RWPE1 (cell line): ENCODE measurements around the gene DNASE2B.

ENCODE experiments used
- CTCF ChIA-PET: fragments of 350-600 bp; sonication (Branson Sonifier 250); formaldehyde crosslinking; extraction: SDS; loops from one replicate; lab custom pipeline; 2021; lab: Yijun Ruan, JAX
- POLR2A ChIA-PET: fragments of 400-600 bp; formaldehyde crosslinking; extraction: SDS; loops from one replicate; lab custom pipeline; 2020; ENCODE audit warnings: antibody characterized with exemption; ENCODE audit not compliant: low non-redundant PET; lab: Yijun Ruan, JAX
- DNase-seq: peaks from one replicate; pipeline ENCODE4 v3.0.0; 2012; ENCODE audit warnings: low spot score
- H3K27ac ChIP-seq: fragments of 450-650 bp; 2 replicates; pipeline ENCODE4 v1.5.1; 2017
- TF ChIP-seq, protein P1 (sequence below): fragments of 450-650 bp; conservative IDR thresholded peaks from 2 replicates; pipeline ENCODE4 v1.5.1; 2017; ENCODE audit warnings: low read depth, mild to moderate bottlenecking

DNASE2B gene

DNA sequence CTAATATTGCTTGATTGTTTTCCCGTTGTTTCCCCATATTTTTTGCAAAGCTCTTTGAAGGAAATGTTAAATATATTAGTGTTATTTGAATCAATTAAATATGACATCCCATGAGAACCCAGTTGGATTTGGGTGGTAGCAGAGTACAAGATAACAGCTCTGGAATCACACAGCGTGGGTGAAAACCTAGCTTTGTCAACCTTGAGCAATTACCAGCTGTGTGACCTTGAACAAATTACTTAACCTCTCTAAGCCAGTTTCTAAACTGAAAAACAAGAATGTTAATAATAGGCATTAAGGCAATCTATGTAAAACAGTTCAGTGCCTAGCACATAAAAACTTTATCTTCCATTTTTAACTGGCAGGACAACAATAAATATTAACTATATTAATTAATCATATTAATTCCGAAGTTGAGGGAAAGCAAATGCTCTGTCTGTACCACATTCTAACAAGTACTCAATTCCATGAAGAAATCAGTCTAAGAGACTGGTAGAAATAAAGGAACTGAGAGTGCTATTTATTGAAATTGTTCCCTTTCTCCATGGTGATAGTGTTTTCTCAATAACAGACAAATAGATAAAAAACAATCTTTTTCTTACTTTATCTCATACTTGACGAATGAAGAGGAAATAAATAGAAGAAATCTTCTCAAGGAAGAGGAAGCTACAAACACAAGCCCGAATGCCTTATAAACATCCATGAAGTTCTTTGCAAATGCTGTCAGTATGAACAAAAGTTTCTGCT is 27.0 kb downstream of the DNASE2B start:
- TF ChIP-seq, protein P1, sequence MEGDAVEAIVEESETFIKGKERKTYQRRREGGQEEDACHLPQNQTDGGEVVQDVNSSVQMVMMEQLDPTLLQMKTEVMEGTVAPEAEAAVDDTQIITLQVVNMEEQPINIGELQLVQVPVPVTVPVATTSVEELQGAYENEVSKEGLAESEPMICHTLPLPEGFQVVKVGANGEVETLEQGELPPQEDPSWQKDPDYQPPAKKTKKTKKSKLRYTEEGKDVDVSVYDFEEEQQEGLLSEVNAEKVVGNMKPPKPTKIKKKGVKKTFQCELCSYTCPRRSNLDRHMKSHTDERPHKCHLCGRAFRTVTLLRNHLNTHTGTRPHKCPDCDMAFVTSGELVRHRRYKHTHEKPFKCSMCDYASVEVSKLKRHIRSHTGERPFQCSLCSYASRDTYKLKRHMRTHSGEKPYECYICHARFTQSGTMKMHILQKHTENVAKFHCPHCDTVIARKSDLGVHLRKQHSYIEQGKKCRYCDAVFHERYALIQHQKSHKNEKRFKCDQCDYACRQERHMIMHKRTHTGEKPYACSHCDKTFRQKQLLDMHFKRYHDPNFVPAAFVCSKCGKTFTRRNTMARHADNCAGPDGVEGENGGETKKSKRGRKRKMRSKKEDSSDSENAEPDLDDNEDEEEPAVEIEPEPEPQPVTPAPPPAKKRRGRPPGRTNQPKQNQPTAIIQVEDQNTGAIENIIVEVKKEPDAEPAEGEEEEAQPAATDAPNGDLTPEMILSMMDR: no peak
- H3K27ac ChIP-seq: no peak overlapping the region
- POLR2A ChIA-PET: no interaction called here
- CTCF ChIA-PET: interaction anchor here (0.7 kb wide), 1 partner anchor 53 kb away, joined by 3 read pairs; no protein-coding TSS in a partner anchor
- DNase-seq: no peak

- ChIA-PET POLR2A (no interaction called here), CTCF (no interaction called here)
- TF ChIP-seq, protein P1: no peak
- no peak overlapping the region for H3K27ac ChIP-seq
- DNase-seq: no peak
Measured at GRCh38 chr1:84426376-84426775, 28.1 kb downstream of the DNASE2B start.

- DNase-seq: no peak
- POLR2A ChIA-PET: no interaction called here
- CTCF ChIA-PET: interaction anchor here (1.0 to 1.1 kb wide), 2 partner anchors 9 to 286 kb away, joined by 3 to 4 read pairs; no protein-coding TSS in a partner anchor
- TF ChIP-seq, protein P1: no peak
- no peak overlapping the region for H3K27ac ChIP-seq
Measured at GRCh38 chr1:84427250-84428188, 29.2 kb downstream of the DNASE2B start.

- ChIA-PET CTCF (interaction anchor here (1.0 kb wide), 1 partner anchor 9 kb away, joined by 4 read pairs; no protein-coding TSS in a partner anchor), POLR2A (no interaction called here)
- no peak overlapping the region for H3K27ac ChIP-seq
- no peak for DNase-seq
- TF ChIP-seq, protein P1: no peak
Measured at GRCh38 chr1:84428235-84428634, 30.0 kb downstream of the DNASE2B start.

DNA sequence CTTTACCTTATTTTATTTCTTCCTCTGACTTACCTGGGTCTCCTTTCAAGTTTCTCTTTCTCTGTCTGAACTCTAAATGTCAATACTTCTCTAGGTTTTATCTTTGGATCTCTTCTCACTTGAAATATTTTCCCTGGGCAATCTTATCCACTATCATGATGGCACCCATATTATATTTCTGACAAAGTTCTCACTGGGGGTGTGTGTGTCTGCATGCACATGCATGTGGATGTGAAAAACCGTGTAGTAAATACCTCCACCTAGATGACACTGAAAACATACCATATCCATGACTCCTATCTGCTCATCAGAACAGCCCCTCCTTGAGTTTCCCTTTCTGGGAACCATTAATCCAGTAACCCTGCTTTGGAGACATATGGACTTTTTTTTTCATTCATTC is 30.9 kb downstream of the DNASE2B start:
- no peak for DNase-seq
- H3K27ac ChIP-seq: no peak overlapping the region
- POLR2A ChIA-PET: no interaction called here
- CTCF ChIA-PET: interaction anchor here (0.7 kb wide), 1 partner anchor 351 kb away, joined by 5 read pairs; no protein-coding TSS in a partner anchor
- TF ChIP-seq, protein P1: no peak

DNA sequence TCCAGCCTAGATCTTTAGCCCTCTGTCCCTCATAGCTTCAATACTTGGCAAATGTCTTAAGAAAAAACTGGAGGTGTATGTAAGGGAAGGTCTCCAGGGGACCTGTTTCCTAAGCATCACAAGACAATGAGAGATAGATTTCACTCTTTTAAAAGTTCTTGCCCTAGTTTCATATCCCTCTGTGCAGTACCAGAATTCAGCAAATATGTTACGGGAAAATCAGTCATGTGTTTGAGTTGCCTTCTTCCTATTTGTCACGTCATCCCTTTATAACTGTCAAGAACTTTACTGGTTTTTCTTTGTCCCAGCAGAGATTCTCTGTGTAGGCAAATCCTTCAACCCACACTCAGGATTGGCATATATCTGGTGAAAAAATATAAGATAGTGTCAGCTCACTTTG is 32.3 kb downstream of the DNASE2B start:
- DNase-seq: no peak
- no peak overlapping the region for H3K27ac ChIP-seq
- TF ChIP-seq, protein P1: no peak
- CTCF ChIA-PET: interaction anchor here (0.5 kb wide), 1 partner anchor 290 kb away, joined by 5 read pairs; no protein-coding TSS in a partner anchor
- POLR2A ChIA-PET: no interaction called here
